Bronchial epithelial cell (primary cell): ENCODE data around the gene AKAP6. TPM values are rescaled to one million over a fixed set of nuclear protein-coding genes. Genes with fewer than 3 reads are reported as not detected.
A peak's percentile ranks its signal among the peaks of the same experiment; 100 is the strongest.

Experiments used
- DNase-seq: peaks from one replicate; pipeline ENCODE4 v3.0.0-alpha.2; 2010; ENCODE audit warnings: low read depth
- FAIRE-seq: peaks from 2 replicates; lab custom pipeline; 2011; peaks lifted over from hg19 to GRCh38; lab: Jason Lieb, UNC
- H3K27me3 ChIP-seq: 2 replicates; pipeline ENCODE4 v1.5.1; 2011; ENCODE audit warnings: low read length; ENCODE audit not compliant: control insufficient read depth, insufficient read depth
- H3K36me3 ChIP-seq: 2 replicates; pipeline ENCODE4 v1.5.1; 2011; ENCODE audit warnings: low read length; ENCODE audit not compliant: control insufficient read depth, insufficient read depth
- H3K4me3 ChIP-seq: 2 replicates; pipeline ENCODE4 v1.5.1; 2011; ENCODE audit warnings: mild to moderate bottlenecking, low read depth, low read length, control low read depth
- CTCF ChIP-seq: IDR thresholded peaks from 2 replicates; pipeline ENCODE4 v1.5.1; 2011; ENCODE audit warnings: mild to moderate bottlenecking, moderate library complexity, low read length, control low read depth, inconsistent platforms; ENCODE audit not compliant: insufficient read depth, severe bottlenecking
- total RNA-seq: library from RNA; depleted of rRNA; stranded (reverse); fragments of >200 nt; gene quantifications from 2 replicates; pipeline ENCODE4 v1.2.1, GENCODE V29; 2014

AKAP6 gene
- total RNA-seq, 1 donor from 2014 or later: 4.2 TPM

GRCh38 chr14:32374155-32374554 lies 45.1 kb downstream of the AKAP6 start:
- no peak overlapping the region for H3K4me3 ChIP-seq
- FAIRE-seq (peak; percentile 73), DNase-seq (peak; percentile 70)
- no peaks in the 10 kb centered on the region for H3K36me3 ChIP-seq
- TF ChIP-seq CTCF: no peak
- no peaks in the 10 kb centered on the region for H3K27me3 ChIP-seq

GRCh38 chr14:32375663-32376062 lies 46.6 kb downstream of the AKAP6 start:
- no peaks in the 10 kb centered on the region for H3K36me3 ChIP-seq
- DNase-seq (peak; percentile 81), FAIRE-seq (no peak)
- H3K27me3 ChIP-seq: no peaks in the 10 kb centered on the region
- TF ChIP-seq CTCF: no peak
- H3K4me3 ChIP-seq: no peak overlapping the region

DNA sequence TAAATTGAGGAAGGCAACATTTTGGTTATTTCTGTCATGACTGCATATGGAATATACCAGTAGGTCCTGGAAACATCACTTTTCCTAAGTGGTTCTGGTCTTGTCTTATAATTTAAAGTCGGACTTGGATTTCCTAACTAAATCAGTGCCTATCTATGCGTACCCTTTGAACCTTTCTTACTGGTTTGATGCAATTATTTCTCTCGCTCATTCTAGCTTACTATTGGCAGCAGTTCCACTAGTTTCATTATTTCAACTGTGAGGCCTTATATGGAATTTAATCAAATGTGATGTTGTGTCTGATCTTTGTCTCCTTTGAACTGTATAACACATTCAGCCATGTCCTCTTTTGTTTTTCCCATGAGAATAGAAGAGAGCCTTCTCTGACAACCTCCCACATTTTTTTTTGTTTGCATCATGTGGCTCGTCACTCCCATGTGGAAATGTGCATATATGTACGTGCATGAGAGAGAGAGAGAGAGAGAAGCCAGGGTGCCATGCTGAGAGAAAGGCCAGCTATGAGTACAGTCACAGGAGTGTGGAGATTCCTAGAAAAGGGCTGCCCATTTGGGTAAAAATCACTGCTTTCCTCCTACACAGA lies 48.0 kb downstream of the AKAP6 start:
- DNase-seq (no peak), FAIRE-seq (no peak)
- H3K4me3 ChIP-seq: no peak overlapping the region
- no peaks in the 10 kb centered on the region for H3K36me3 ChIP-seq
- no peaks in the 10 kb centered on the region for H3K27me3 ChIP-seq
- no peak for TF ChIP-seq CTCF

GRCh38 chr14:32378284-32378683 lies 49.2 kb downstream of the AKAP6 start:
- Histone ChIP-seq H3K4me3 (no peak overlapping the region), H3K36me3 (no peaks in the 10 kb centered on the region), H3K27me3 (no peaks in the 10 kb centered on the region)
- FAIRE-seq (no peak), DNase-seq (no peak)
- no peak for TF ChIP-seq CTCF

- Histone ChIP-seq H3K4me3 (no peak overlapping the region), H3K27me3 (no peaks in the 10 kb centered on the region), H3K36me3 (no peaks in the 10 kb centered on the region)
- no peak for DNase-seq
- no peak for FAIRE-seq
- no peak for TF ChIP-seq CTCF
These were observed 50.3 kb downstream of the AKAP6 start for GRCh38 chr14:32379447-32379846.

DNA sequence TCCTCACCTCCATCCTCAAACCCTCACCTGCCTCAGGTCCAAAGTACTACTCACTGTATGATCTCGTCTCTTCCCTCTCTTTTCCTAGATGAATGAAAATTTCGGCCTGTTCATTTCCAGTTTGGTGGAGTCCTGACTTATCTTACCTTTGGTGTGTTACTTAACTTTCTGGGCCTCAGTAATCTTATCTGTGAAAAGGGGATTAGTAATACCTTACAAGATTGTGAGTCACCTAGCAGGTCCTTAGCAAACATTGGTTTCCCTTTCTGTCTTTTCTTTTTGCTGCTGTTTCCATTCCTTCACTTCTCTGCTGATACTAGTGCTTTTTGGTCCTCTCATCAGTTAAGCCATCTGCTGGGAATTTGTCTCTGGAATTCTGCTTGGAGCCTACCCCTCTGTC lies 52.8 kb downstream of the AKAP6 start:
- DNase-seq: peak; percentile 86
- no peaks in the 10 kb centered on the region for H3K36me3 ChIP-seq
- TF ChIP-seq CTCF: no peak
- H3K27me3 ChIP-seq: no peaks in the 10 kb centered on the region
- H3K4me3 ChIP-seq: no peak overlapping the region
- no peak for FAIRE-seq
